VCaP (cell line): ENCODE results near the gene CACNG1.

Source experiments
- H3K27ac ChIP-seq: fragments of 450-650 bp; 2 replicates; pipeline ENCODE4 v1.5.1; 2017
- CTCF ChIP-seq: fragments of 450-650 bp; conservative IDR thresholded peaks from 2 replicates; pipeline ENCODE4 v1.5.1; 2017; ENCODE audit warnings: mild to moderate bottlenecking, moderate library complexity

Gene CACNG1

GRCh38 chr17:67044016-67044772, at the start of gene CACNG1:
Gene CACNG1, plus strand, starts transcription at chr17:67044554. Its CDS starts 107 bp downstream, at chr17:67044661.
- H3K27ac ChIP-seq = no peak within 1 kb of the TSS
- no peak for TF ChIP-seq CTCF

GRCh38 chr17:66994930-66995535, 49.3 kb upstream of the CACNG1 start:
- H3K27ac ChIP-seq = no peak overlapping the region
- TF ChIP-seq CTCF = no peak

- no peak overlapping the region for H3K27ac ChIP-seq
- TF ChIP-seq CTCF = no peak
Measured at GRCh38 chr17:66995944-66996343, 48.4 kb upstream of the CACNG1 start.

GRCh38 chr17:66996926-66997325, 47.4 kb upstream of the CACNG1 start:
- H3K27ac ChIP-seq = no peak overlapping the region
- no peak for TF ChIP-seq CTCF

- no peak overlapping the region for H3K27ac ChIP-seq
- no peak for TF ChIP-seq CTCF
Measured at GRCh38 chr17:67003231-67003630, 41.1 kb upstream of the CACNG1 start.

- TF ChIP-seq CTCF = no peak
- no peak overlapping the region for H3K27ac ChIP-seq
Measured at GRCh38 chr17:67004181-67004580, 40.2 kb upstream of the CACNG1 start.

- TF ChIP-seq CTCF = no peak
- H3K27ac ChIP-seq = no peak overlapping the region
Measured at GRCh38 chr17:67007266-67007665, 37.1 kb upstream of the CACNG1 start.
